ENCODE measurements around the gene ZFP69B.
A peak's percentile ranks its signal among the peaks of the same experiment; 100 is the strongest.

ZFP69B gene

GRCh38 chr1:40449684-40450494, at the start of gene ZFP69B:
Gene ZFP69B, plus strand, starts transcription at chr1:40450476. Its CDS starts 486 bp downstream, at chr1:40450962.
- DNase-seq = peak; percentile 77 to 90

GRCh38 chr1:40401473-40402201, 48.6 kb upstream of the ZFP69B start:
- DNase-seq = no peak

GRCh38 chr1:40404670-40405462, 45.4 kb upstream of the ZFP69B start:
- peak in 1 of 2 experiments; percentile 46 for DNase-seq

- no peak for DNase-seq
Observed at GRCh38 chr1:40405812-40406211, 44.5 kb upstream of the ZFP69B start.

GRCh38 chr1:40407453-40407852, 42.8 kb upstream of the ZFP69B start:
- DNase-seq = no peak

- DNase-seq = no peak
Observed at GRCh38 chr1:40409467-40409866, 40.8 kb upstream of the ZFP69B start.

- DNase-seq = no peak
Observed at GRCh38 chr1:40411294-40411693, 39.0 kb upstream of the ZFP69B start.

GRCh38 chr1:40411843-40412242, 38.4 kb upstream of the ZFP69B start:
- DNase-seq = no peak

- no peak for DNase-seq
Observed at GRCh38 chr1:40413527-40414252, 36.6 kb upstream of the ZFP69B start.

- no peak for DNase-seq
Observed at GRCh38 chr1:40414331-40414730, 35.9 kb upstream of the ZFP69B start.

GRCh38 chr1:40416709-40417108, 33.6 kb upstream of the ZFP69B start:
- DNase-seq = no peak

- no peak for DNase-seq
Observed at GRCh38 chr1:40421431-40422384, 28.6 kb upstream of the ZFP69B start.

- DNase-seq = no peak
Observed at GRCh38 chr1:40422630-40423263, 27.5 kb upstream of the ZFP69B start.

GRCh38 chr1:40423264-40423642, 27.0 kb upstream of the ZFP69B start:
- no peak for DNase-seq

- DNase-seq = no peak
Observed at GRCh38 chr1:40423951-40424618, 26.2 kb upstream of the ZFP69B start.

GRCh38 chr1:40425198-40425597, 25.1 kb upstream of the ZFP69B start:
- DNase-seq = no peak

GRCh38 chr1:40431385-40431784, 18.9 kb upstream of the ZFP69B start:
- no peak for DNase-seq

GRCh38 chr1:40432644-40433390, 17.5 kb upstream of the ZFP69B start:
- no peak for DNase-seq

- DNase-seq = no peak
Observed at GRCh38 chr1:40435471-40435870, 14.8 kb upstream of the ZFP69B start.

- no peak for DNase-seq
Observed at GRCh38 chr1:40435876-40436275, 14.4 kb upstream of the ZFP69B start.
